ENCODE measurements around the gene TNFSF9. TPM values are rescaled to one million over a fixed set of nuclear protein-coding genes. Genes with fewer than 3 reads are reported as not detected.
A peak's percentile ranks its signal among the peaks of the same experiment; 100 is the strongest.

Gene TNFSF9
- total RNA-seq, 4 donors from 2014 or later, result 0.66 to 1.3 (median 1.2) TPM; not detected in 1

DNA sequence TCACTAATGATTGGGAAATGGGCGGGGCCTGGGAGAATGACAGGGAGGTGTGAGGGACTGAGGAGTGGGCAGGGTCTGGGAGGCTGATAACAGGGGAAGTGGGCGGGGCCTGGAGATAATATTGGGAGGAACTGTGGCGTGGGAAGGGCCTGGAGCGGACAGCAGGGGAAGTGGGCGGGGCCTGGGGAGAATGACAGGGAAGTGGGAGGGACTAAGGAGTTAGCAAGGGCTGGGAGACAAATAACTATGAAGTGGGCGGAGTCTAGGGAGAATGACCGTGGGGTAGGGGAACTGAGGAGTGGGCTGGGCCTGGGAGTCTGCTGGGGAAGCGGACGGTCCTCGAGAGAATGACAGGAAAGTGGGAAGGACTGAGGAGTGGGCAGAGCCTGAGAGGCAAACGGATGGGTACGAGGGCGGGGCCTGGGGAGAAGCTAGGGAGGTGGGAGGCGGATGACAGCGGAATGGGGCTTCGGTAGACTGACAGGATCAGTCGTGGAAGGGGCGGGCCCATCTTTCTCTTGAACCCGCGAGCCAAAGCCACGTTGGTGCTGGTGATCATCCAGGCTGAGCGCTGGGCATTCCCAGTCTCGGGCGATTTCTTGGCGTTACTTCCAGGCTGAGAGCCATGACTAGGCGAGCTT is 14.7 kb upstream of the TNFSF9 start:
- H3K27ac ChIP-seq, result peak overlapping the region; percentile 62 to 92 (median 78)
- TF ChIP-seq, protein P1, sequence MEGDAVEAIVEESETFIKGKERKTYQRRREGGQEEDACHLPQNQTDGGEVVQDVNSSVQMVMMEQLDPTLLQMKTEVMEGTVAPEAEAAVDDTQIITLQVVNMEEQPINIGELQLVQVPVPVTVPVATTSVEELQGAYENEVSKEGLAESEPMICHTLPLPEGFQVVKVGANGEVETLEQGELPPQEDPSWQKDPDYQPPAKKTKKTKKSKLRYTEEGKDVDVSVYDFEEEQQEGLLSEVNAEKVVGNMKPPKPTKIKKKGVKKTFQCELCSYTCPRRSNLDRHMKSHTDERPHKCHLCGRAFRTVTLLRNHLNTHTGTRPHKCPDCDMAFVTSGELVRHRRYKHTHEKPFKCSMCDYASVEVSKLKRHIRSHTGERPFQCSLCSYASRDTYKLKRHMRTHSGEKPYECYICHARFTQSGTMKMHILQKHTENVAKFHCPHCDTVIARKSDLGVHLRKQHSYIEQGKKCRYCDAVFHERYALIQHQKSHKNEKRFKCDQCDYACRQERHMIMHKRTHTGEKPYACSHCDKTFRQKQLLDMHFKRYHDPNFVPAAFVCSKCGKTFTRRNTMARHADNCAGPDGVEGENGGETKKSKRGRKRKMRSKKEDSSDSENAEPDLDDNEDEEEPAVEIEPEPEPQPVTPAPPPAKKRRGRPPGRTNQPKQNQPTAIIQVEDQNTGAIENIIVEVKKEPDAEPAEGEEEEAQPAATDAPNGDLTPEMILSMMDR (IDR thresholded peaks at IDR 0.05), result no peak
- TF ChIP-seq POLR2A (IDR thresholded peaks at IDR 0.05), result peak in 1 of 2 donors; percentile 33
- peak; percentile 86 to 91 for DNase-seq (ENCODE audit: low spot score in 2 of 2)
- H3K4me3 ChIP-seq, result peak overlapping the region; percentile 41 to 70 (median 63)
- peaks cover 0 to 20% (median 2%) of the 10 kb centered on the region in 4 donors for H3K4me1 ChIP-seq
- no peaks in the 10 kb centered on the region for H3K27me3 ChIP-seq
- WGBS, 2 donors, result 1 to 2% methylated on average over 26 of the region's 26 CpGs
- H3K36me3 ChIP-seq, result no peaks in the 10 kb centered on the region
- no peaks in the 10 kb centered on the region for H3K9me3 ChIP-seq

GRCh38 chr19:6516659-6517291 is 14.1 kb upstream of the TNFSF9 start:
- TF ChIP-seq, protein P1 (IDR thresholded peaks at IDR 0.05), result peak; percentile 95 to 99 (median 95)
- TF ChIP-seq POLR2A (IDR thresholded peaks at IDR 0.05) (no peak), EP300 (IDR thresholded peaks at IDR 0.05) (no peak)
- no peaks in the 10 kb centered on the region for H3K36me3 ChIP-seq
- no peaks in the 10 kb centered on the region for H3K9me3 ChIP-seq
- H3K4me3 ChIP-seq, result peak overlapping the region; percentile 41 to 70 (median 63)
- DNase-seq (ENCODE audit: low spot score in 2 of 2), result peak; percentile 74 to 83
- peaks cover 0 to 20% (median 2%) of the 10 kb centered on the region in 4 donors for H3K4me1 ChIP-seq
- WGBS, 2 donors, result 0 to 2% methylated on average over 31 to 35 of the region's 38 CpGs
- peak overlapping the region; percentile 62 to 92 (median 78) for H3K27ac ChIP-seq
- no peaks in the 10 kb centered on the region for H3K27me3 ChIP-seq

DNA sequence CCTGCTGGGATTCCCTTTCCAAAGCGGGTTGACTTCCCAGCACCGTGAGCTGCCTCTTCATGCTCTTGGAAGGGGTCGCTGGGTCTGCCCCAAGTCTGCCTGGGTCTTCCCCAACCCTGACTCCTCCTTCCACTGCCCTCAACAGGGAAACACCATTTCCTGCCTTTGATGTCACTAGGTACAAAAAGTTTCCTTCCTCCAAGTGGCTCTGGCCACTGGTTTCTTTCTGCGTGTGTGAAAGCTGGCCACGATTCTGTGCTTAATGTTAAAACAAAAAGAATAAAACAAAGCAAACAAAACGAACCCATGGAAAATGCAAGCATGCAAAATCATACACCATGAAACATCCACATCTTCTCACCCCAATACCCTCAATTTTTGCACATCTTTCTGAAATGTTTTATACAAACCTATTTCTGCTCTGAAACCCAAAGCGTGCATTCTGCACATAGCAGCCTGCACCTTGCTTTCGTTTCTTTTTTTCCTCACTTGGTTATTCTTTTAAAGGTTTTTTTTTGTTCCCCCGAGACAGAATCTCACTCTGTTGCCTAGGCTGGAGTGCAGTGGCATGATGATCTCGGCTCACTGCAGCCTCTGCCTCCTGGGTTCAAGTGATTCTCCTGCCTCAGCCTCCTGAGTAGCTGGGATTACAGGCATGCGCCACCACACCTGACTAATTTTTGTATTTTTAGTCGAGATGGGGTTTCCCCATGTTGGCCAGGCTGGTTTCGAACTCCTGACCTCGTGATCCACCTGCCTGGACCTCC is 12.5 kb upstream of the TNFSF9 start:
- Histone ChIP-seq H3K4me3 (no peak overlapping the region), H3K27ac (no peak overlapping the region), H3K27me3 (no peaks in the 10 kb centered on the region), H3K36me3 (no peaks in the 10 kb centered on the region), H3K4me1 (peaks cover 0 to 20% (median 2%) of the 10 kb centered on the region in 4 donors), H3K9me3 (no peaks in the 10 kb centered on the region)
- DNase-seq (ENCODE audit: low spot score in 2 of 2), result no peak
- 51 to 53% methylated on average over 14 of the region's 14 CpGs for WGBS, 2 donors
- TF ChIP-seq POLR2A (IDR thresholded peaks at IDR 0.05) (no peak), EP300 (IDR thresholded peaks at IDR 0.05) (no peak)
- TF ChIP-seq, protein P1 (IDR thresholded peaks at IDR 0.05), result no peak

GRCh38 chr19:6519289-6519688 is 11.5 kb upstream of the TNFSF9 start:
- no peak overlapping the region for H3K4me3 ChIP-seq
- no peak for DNase-seq (ENCODE audit: low spot score in 2 of 2)
- 43 to 49% methylated on average over 2 of the region's 2 CpGs for WGBS, 2 donors
- H3K36me3 ChIP-seq, result no peaks in the 10 kb centered on the region
- peaks cover 0 to 20% (median 2%) of the 10 kb centered on the region in 4 donors for H3K4me1 ChIP-seq
- no peaks in the 10 kb centered on the region for H3K27me3 ChIP-seq
- TF ChIP-seq EP300 (IDR thresholded peaks at IDR 0.05) (no peak), POLR2A (IDR thresholded peaks at IDR 0.05) (no peak)
- TF ChIP-seq, protein P1 (IDR thresholded peaks at IDR 0.05), result no peak
- no peaks in the 10 kb centered on the region for H3K9me3 ChIP-seq
- H3K27ac ChIP-seq, result no peak overlapping the region
